ENCODE results near the gene GLYAT.

GLYAT gene

GRCh38 chr11:58676563-58677135 is 55.1 kb downstream of the GLYAT start:
- H3K79me2 ChIP-seq (ENCODE audit: control insufficient read depth, low read length), result no peaks in the 10 kb centered on the region
- no peaks in the 10 kb centered on the region for H3F3A ChIP-seq (ENCODE audit: control insufficient read depth, insufficient read depth)
- H3K4me1 ChIP-seq (ENCODE audit: control insufficient read depth, low read length), result 0 out of 2 replicates have a peak, but pooled peaks cover 4% of the 10 kb centered on the region
- no peaks in the 10 kb centered on the region for H4K20me1 ChIP-seq (ENCODE audit: control insufficient read depth, insufficient read depth, low read depth, low read length)
- H3K4me3 ChIP-seq (ENCODE audit: low read length), result no peak overlapping the region
- H3K9me2 ChIP-seq (replicated peaks; ENCODE audit: control insufficient read depth, low read length), result no peaks in the 10 kb centered on the region
- no peak for TF ChIP-seq EZH2phosphoT487 (IDR thresholded peaks at IDR 0.05; ENCODE audit: borderline replicate concordance, low read length)
- TF ChIP-seq CTCF (IDR thresholded peaks at IDR 0.05; ENCODE audit: low read depth, low read length, poor library complexity, severe bottlenecking), result no peak
- H3K27me3 ChIP-seq (ENCODE audit: control insufficient read depth, low read length), result no peaks in the 10 kb centered on the region; the same call in 1 of the 2 replicates
- H3K4me2 ChIP-seq (ENCODE audit: low read length), result no peak overlapping the region
- H3K27ac ChIP-seq (ENCODE audit: low read depth, low read length), result no peak overlapping the region
- no peaks in the 10 kb centered on the region for H3K36me3 ChIP-seq (ENCODE audit: control insufficient read depth, low read length)
- no peaks in the 10 kb centered on the region for H3K9me3 ChIP-seq (ENCODE audit: control insufficient read depth, insufficient read depth, low read length)

- no peak overlapping the region for H3K27ac ChIP-seq (ENCODE audit: low read depth, low read length)
- H3K4me2 ChIP-seq (ENCODE audit: low read length), result no peak overlapping the region
- H3K9me2 ChIP-seq (replicated peaks; ENCODE audit: control insufficient read depth, low read length), result no peaks in the 10 kb centered on the region
- no peak overlapping the region for H3K4me3 ChIP-seq (ENCODE audit: low read length)
- H4K20me1 ChIP-seq (ENCODE audit: control insufficient read depth, insufficient read depth, low read depth, low read length), result no peaks in the 10 kb centered on the region
- H3F3A ChIP-seq (ENCODE audit: control insufficient read depth, insufficient read depth), result no peaks in the 10 kb centered on the region
- H3K79me2 ChIP-seq (ENCODE audit: control insufficient read depth, low read length), result no peaks in the 10 kb centered on the region
- H3K4me1 ChIP-seq (ENCODE audit: control insufficient read depth, low read length), result 0 out of 2 replicates have a peak, but pooled peaks cover 4% of the 10 kb centered on the region
- no peaks in the 10 kb centered on the region; the same call in 1 of the 2 replicates for H3K27me3 ChIP-seq (ENCODE audit: control insufficient read depth, low read length)
- H3K36me3 ChIP-seq (ENCODE audit: control insufficient read depth, low read length), result no peaks in the 10 kb centered on the region
- H3K9me3 ChIP-seq (ENCODE audit: control insufficient read depth, insufficient read depth, low read length), result no peaks in the 10 kb centered on the region
- TF ChIP-seq CTCF (IDR thresholded peaks at IDR 0.05; ENCODE audit: low read depth, low read length, poor library complexity, severe bottlenecking), result peak; percentile 95
- TF ChIP-seq EZH2phosphoT487 (IDR thresholded peaks at IDR 0.05; ENCODE audit: borderline replicate concordance, low read length), result no peak
Observed at GRCh38 chr11:58675334-58676155, 56.2 kb downstream of the GLYAT start.

DNA sequence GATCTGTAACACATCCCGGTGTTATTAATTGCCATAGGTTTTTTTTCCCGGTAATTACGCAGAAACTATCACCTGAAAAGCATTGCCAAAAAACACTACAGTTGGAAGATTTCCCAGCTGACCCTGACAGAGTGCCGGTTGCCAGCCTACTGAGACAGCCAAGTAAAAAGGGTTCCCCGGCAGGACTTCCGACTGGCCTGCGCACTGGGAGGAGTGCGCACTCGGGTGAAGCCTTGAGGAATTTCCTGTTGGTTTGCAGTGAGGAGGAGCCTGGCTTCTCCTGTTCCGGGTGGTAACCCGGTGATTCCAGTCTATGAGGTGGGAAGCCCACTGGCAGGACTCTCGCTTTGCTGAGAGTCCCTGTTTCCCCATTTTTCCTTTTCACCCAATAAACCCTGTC is 57.1 kb downstream of the GLYAT start:
- Histone ChIP-seq H3K4me1 (ENCODE audit: control insufficient read depth, low read length) (0 out of 2 replicates have a peak, but pooled peaks cover 4% of the 10 kb centered on the region), H3K27ac (ENCODE audit: low read depth, low read length) (no peak overlapping the region), H3K9me3 (ENCODE audit: control insufficient read depth, insufficient read depth, low read length) (no peaks in the 10 kb centered on the region), H3F3A (ENCODE audit: control insufficient read depth, insufficient read depth) (no peaks in the 10 kb centered on the region), H3K27me3 (ENCODE audit: control insufficient read depth, low read length) (no peaks in the 10 kb centered on the region), H3K4me2 (ENCODE audit: low read length) (no peak overlapping the region), H4K20me1 (ENCODE audit: control insufficient read depth, insufficient read depth, low read depth, low read length) (no peaks in the 10 kb centered on the region), H3K79me2 (ENCODE audit: control insufficient read depth, low read length) (no peaks in the 10 kb centered on the region), H3K36me3 (ENCODE audit: control insufficient read depth, low read length) (no peaks in the 10 kb centered on the region), H3K4me3 (ENCODE audit: low read length) (no peak overlapping the region), H3K9me2 (replicated peaks; ENCODE audit: control insufficient read depth, low read length) (no peaks in the 10 kb centered on the region)
- no peak for TF ChIP-seq EZH2phosphoT487 (IDR thresholded peaks at IDR 0.05; ENCODE audit: borderline replicate concordance, low read length)
- TF ChIP-seq CTCF (IDR thresholded peaks at IDR 0.05; ENCODE audit: low read depth, low read length, poor library complexity, severe bottlenecking), result no peak

Data from DOHH2 (cell line).